Measurements from ENCODE around the gene SLC1A3.

- TF ChIP-seq, protein P1, sequence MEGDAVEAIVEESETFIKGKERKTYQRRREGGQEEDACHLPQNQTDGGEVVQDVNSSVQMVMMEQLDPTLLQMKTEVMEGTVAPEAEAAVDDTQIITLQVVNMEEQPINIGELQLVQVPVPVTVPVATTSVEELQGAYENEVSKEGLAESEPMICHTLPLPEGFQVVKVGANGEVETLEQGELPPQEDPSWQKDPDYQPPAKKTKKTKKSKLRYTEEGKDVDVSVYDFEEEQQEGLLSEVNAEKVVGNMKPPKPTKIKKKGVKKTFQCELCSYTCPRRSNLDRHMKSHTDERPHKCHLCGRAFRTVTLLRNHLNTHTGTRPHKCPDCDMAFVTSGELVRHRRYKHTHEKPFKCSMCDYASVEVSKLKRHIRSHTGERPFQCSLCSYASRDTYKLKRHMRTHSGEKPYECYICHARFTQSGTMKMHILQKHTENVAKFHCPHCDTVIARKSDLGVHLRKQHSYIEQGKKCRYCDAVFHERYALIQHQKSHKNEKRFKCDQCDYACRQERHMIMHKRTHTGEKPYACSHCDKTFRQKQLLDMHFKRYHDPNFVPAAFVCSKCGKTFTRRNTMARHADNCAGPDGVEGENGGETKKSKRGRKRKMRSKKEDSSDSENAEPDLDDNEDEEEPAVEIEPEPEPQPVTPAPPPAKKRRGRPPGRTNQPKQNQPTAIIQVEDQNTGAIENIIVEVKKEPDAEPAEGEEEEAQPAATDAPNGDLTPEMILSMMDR (conservative IDR thresholded peaks at IDR 0.05) = no peak
- TF ChIP-seq ZFX (IDR thresholded peaks at IDR 0.05) = no peak
Measured at GRCh38 chr5:36680066-36680465, 73.7 kb downstream of the SLC1A3 start.

Measured in C4-2B (cell line).